Skin epidermis (tissue), 12 donors: ENCODE measurements around the gene FBH1.
"Not testable (repeated sequence)": the region's sequence is repeated elsewhere in the genome, so short reads cannot be mapped to it uniquely, and the experiment has no call there.

Source experiments
- H3K27ac ChIP-seq, 21 experiments: fragments of 200-600 bp; sonication (generic) in 11 of 21; one replicate each; pipeline ENCODE4 v1.5.0; 2020; ENCODE audit warnings: mild to moderate bottlenecking in 3 of 21, inconsistent platforms in 2 of 21, moderate library complexity in 2 of 21
- H3K4me3 ChIP-seq, 7 experiments: fragments of 200-600 bp; sonication (generic) in 2 of 7; one replicate each; pipeline ENCODE4 v1.5.0; 2020; ENCODE audit warnings: inconsistent platforms in 2 of 7, mild to moderate bottlenecking in 2 of 7, moderate library complexity in 1 of 7

Gene FBH1

DNA sequence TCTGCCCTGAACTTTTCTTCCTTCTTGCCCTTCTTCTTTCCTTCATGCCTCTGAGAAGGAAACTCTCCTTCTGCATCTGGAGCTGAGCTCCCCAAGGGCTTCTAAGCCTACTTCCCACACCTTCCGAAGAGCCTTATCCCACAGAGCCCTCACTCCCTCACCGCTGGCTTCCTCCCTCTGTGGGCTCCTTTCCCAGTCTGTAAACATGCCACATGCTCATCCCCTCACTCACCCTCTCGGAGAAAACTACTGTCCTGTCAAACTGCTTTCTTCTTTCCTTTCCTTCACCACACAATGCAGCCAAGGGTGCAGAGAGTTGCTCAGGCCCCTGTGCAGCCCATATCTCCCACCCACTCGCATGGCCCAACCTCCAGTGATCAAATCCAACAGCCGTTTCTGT lies 18.4 kb upstream of the FBH1 start:
- Histone ChIP-seq H3K27ac (no peak overlapping the region), H3K4me3 (no peak overlapping the region)

DNA sequence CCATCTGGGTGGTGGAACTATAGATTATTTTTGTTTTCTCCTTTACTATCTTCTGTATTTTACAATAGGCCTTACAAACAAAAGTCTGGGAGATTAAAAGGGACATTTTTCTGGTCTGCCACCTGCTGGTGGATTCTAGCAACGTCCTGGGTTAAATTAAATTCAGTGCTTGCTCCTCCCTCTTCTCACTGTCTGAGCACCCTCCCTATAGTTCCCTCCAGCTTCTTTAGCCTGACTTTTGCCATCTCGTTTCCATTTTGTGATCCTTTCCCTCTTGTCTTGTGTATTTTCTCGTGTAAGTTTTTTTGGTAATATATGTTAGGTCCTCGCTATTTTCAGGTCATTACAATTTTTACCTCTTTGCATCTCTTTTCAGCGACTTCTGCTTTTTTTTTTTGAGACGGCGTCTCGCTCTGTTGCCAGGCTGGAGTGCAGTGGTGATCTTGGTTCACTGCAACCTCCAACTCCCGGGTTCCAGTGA lies 16.5 kb upstream of the FBH1 start:
- H3K27ac ChIP-seq, result no peak overlapping the region
- H3K4me3 ChIP-seq, result no peak overlapping the region

DNA sequence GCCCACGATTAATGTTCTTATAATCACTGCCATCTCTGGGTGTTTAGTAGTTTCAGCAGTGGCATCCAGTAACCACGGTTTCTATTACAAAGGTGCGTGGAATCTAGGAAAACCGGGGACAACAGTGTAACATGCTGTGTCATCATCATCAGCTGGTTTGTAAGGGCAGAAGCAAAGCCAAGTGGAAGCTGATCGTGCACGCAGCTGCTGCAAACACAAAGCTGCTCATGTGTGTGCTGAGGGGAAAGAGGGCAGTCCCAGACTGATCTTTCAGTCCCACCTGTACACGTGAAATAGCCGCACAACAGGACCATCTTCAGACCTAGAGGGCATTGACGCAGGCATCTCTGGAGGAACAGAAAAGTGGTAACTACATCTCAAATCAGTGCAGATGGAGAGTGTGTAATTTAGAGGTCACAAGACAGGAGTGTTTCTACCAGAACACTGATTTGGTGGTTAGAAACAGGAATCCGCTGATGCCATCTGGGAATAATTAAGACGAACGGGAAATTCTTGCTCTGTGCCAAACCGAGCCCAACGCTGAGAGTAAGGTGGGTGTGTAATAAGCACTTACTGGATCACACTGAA lies 13.8 kb upstream of the FBH1 start:
- H3K27ac ChIP-seq, result peak overlapping the region in 11 of 21 experiments; percentile 9 to 68 (median 27)
- no peak overlapping the region for H3K4me3 ChIP-seq

DNA sequence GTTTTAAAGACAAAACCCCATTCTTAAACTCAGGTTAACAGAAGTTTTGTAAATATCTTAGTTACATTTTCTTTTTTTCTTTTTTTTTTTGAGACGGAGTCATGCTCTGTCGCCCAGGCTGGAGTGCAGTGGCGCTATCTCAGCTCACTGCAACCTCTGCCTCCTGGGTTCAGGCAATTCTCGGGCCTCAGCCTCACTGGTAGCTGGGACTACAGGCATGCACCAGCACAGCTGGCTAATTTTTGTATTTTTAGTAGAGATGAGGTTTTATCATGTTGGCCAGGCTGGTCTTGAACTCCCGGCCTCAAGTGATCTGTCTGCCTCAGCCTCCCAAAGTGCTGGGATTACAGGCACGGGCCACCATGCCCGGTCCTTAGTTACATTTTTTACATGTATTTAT lies 13.0 kb upstream of the FBH1 start:
- not testable (repeated sequence) for H3K4me3 ChIP-seq
- H3K27ac ChIP-seq, result peak overlapping the region in 5 of 21 experiments; percentile 15 to 68 (median 32)

DNA sequence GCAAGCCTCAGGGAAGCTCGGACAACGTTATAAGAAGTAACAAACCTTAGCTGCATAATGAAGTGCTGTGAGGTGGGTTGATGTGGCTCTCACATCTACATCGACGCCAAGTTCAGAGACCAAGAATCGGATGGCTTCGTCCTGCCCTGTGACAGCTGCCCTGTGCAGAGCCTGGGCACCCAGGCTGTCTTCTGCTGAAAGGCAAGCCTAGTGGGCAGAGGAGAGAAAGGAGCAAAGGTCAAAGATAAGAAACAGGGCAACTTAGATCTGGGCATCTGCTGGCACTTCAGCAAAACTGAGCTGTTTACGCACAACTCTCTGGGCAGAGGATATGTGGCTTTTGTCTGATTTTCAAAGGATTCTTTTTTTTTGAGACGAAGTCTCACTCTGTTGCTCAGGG lies 7.1 kb upstream of the FBH1 start:
- H3K27ac ChIP-seq, result no peak overlapping the region
- H3K4me3 ChIP-seq, result no peak overlapping the region

DNA sequence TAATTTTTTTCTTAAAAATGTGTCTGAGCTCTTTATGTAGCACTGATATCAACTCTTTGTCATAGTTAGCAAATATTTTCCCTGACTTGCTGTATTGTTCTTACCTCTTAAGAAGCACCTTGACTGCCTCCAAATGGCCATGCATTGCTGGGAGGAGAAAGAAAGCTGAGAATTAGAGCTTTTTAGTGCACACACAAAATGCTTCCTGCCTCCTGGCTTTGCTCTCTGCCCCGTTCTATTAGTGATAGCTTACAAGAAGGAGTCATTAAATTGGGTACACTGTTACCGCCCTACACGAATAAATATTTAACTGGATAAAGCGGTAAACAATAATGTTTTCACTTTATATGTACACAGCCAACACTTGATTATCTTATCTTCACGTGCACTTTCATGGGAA lies 4.4 kb upstream of the FBH1 start:
- Histone ChIP-seq H3K27ac (no peak overlapping the region), H3K4me3 (no peak overlapping the region)

DNA sequence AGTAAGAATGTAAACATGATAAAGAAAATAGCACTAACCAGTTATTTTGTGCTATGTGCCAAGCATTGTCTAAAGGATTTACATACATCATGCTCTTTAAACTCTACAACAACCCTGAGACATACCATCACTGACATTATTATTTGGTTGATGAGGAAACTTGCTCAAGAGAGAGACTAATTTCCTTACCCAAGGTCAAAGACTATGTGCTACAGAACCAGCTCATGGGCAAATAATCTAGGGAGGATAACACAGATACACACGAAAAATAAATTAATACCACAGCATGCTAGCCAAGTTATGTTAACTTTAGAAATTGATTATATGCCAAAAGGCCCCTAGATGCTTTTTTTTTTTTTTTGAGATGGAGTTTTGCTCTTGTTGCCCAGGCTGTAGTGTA lies 3.0 kb upstream of the FBH1 start:
- Histone ChIP-seq H3K4me3 (no peak overlapping the region), H3K27ac (no peak overlapping the region)

DNA sequence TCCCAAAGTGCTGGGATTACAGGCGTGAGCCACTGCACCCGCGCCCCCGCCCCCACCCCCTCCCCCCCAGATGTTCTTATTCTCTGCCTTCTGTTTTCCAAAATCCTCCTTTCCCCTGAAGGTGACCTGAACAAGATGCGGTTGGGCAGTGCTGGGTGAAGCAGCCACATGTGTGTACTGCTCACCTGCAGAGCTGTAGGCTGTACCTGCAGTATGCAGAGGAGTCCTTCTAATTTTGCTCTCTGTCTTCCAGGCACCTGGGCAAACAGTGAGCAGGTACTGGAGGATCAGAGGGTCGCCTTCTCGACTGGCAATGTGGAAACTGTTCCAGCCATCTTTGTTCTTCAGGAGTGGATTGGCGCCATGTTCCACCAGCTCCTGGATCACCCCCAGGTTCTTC lies 2.4 kb upstream of the FBH1 start:
- Histone ChIP-seq H3K4me3 (no peak overlapping the region), H3K27ac (peak overlapping the region in 2 of 21 experiments; percentile 6 to 11)

DNA sequence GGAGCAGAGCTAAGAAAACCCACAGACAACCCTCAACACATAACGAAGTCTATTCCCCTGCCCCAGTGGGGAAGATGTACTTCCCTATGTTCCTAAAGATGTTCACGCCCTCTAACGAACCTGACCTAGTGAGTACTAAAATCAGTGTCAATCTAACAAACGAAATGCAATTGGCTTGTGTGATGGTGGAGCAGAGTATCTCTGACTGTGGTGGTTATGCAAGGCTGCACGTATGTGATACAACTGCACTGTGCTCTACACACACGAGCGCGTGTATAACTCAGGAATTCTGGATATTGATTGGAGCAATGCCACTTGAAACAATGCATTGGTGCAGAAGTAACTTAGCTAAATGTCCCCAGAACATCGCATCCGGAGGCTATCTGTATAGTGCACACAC lies 1.7 kb upstream of the FBH1 start:
- Histone ChIP-seq H3K27ac (peak overlapping the region in 13 of 21 experiments; percentile 59 to 93 (median 87)), H3K4me3 (peak overlapping the region; percentile 75 to 96 (median 94))

DNA sequence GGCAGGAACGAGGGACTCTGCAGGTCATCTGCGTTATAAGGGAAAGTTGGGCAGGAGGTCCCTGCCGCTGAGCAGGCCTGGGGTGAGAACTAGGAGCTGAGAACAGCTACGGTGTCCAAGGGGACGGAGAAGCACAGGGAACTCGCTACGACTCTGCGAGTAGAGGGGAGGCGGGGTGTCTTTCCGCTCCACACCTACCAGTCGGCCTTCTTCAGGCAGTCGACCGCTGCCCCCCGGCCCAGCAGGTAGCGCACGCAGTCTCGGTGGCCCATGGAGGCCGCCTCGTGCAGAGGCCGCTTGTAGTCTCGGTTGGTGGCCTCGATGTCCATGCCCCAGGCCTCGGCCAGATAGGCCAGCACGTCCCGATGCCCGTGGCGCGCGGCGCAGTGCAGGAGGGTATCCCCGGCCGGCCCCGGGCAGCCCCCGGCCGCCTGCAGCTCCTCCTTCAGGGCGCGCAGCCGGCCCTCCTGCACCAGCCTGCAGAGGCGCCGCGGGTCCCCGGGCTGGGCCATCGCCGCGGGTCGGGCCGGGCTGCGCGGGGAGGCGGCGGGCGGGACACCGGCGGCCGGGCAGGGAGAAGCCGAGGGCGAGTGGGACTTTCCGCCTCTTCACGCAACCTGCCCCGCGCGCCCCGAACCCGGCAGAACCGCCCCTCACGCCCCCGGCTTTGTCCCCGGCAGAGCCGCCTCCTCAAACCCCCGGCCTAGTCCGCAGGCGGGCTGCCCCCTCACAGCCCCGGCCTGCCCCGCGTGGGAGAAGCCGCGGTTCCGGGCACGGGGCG lies 1.0 kb upstream of the FBH1 start:
- H3K4me3 ChIP-seq, result peak overlapping the region; percentile 75 to 96 (median 94)
- H3K27ac ChIP-seq, result peak overlapping the region; percentile 50 to 93 (median 86)

DNA sequence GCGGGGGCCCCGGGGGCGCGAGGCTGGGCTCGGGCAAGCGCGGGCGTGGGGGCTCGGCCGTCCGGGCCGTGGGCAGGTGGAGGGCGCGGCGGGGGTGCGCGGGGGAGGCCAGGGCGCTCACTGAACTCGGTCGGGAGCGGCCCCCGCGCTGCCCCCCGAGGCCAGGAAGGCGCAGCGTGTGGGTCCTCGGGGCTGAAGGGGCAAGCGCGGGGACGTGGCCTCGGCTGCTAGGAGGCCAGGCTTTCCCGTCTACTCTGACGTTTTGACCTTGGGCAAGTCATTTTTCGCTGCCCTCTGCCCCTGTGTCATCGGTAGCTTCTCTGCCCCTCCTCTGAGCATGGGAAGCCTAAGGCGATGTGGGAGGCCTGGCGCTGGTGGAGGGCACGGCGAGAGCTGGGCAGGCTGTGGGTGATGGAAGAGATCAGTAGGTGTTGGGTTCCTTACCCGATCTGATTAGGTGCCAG lies 441 bp downstream of the FBH1 start:
- H3K27ac ChIP-seq, result peak overlapping the region; percentile 42 to 93 (median 88)
- H3K4me3 ChIP-seq, result peak overlapping the region; percentile 75 to 96 (median 94)

DNA sequence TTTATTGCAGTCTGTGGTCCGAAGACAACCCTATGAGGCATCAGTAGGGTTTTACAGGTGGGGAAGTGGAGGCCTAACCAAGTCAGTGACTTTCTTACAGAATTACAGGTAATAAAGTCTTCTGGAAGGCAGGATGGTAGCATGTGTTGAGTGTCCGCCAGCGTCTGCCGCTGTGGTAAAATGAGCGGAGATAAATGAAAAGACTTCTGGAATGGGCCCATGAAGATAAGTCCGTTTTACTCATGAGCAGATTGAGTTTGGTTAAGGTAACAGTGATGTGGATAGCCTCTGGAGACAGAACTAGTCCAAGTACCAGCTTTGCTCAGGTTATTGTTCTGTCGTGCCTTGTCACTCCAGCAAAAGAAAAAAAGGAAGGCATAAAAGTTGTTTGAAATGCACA lies 966 bp downstream of the FBH1 start:
- peak overlapping the region; percentile 75 to 96 (median 94) for H3K4me3 ChIP-seq
- peak overlapping the region in 16 of 21 experiments; percentile 80 to 93 (median 89) for H3K27ac ChIP-seq

DNA sequence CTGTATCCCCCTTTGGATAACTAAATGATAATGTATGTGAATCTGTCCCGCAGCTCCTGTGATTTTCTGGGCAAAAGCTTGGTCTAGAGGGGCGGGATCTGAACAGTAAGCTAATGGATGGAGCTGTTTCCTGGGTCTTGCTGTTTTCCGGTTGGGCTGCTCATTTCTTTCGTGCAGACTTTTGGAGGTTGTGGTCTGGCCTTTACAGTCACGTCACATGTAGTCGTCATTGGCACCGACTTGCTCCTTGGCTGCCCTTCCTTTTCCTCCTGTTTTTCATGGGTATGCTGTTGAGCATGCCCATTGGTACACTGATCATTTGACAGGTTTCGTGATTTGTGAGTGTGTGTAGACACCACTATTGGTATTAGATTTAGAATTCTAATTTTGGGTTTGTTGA lies 2.0 kb downstream of the FBH1 start:
- Histone ChIP-seq H3K27ac (peak overlapping the region in 2 of 21 experiments; percentile 34 to 91), H3K4me3 (no peak overlapping the region)

DNA sequence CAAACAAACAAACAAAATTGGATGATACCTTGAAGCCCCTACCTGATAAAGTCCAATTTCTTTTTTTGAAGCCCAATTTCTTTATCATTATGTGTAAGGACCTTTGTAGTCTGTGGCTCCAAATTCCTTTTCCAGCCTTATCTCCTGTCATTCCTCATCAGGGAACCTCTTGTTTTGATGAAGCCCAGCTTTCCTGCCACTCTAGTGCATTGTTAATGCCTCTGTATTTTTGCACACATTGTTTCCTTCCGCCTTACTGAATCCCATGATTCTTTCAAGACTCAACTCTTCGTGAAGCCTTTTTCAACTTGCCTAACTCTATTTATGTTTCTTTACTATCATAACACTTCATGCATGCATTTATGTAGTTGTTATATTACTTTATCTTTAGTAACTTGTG lies 3.3 kb downstream of the FBH1 start:
- Histone ChIP-seq H3K4me3 (no peak overlapping the region), H3K27ac (no peak overlapping the region)

DNA sequence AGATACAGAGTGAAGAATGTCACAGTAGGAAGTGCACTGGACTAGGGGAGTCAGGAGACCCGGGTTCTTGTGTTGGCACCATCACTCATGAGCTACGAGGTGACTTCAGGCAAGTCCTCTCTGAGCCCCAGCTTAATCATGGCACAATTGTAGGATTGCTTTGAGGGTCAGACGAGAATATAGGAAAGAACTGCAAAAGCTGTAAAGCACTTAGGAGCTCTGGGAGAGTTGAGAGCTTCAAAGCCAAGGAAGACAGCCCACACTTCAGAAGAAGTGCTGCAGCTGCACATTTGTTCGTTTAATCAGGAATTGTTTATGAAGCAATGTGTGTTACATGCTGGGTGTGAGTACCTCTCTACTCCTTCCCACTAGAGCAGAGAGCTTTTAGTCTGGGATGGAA lies 4.4 kb downstream of the FBH1 start:
- Histone ChIP-seq H3K27ac (no peak overlapping the region), H3K4me3 (no peak overlapping the region)

DNA sequence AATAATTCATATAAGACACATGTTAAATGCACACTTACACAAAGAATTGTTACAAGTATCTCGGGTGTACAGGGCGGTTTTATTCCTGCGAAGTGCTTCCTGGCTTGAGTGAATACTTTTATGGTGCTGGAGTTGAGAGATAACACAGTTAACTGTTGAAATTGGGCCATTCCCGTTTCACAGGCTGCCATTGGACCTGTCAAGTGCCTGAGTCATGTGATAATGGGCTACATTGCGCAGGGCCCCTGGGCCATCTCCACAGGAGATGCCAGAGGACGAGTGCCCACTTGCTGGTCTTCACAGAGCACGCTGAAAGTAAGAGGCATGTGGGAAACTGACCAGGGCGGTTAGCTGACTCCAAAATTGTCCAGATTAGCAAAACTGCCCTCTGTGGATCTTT lies 4.8 kb downstream of the FBH1 start:
- H3K4me3 ChIP-seq, result no peak overlapping the region
- no peak overlapping the region for H3K27ac ChIP-seq

DNA sequence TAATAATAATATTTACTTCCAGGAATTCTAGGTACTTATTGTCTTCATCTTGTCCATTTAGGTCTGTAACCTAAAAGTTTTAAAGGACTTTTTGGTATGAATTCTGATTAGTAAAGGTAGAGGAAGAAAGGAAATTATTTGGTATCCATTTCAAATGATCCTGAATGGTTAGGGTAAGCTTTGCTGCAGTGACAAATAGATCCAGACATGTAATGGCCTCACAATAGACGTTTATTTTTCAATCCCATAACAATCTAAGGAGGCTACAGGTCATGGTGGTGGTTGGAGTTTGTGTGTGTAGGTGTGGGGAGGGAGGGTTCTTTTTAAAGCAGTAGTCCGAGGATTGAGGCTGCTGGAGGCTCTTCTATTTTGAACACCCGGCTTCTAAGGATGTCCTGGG lies 5.3 kb downstream of the FBH1 start:
- Histone ChIP-seq H3K27ac (peak overlapping the region in 3 of 21 experiments; percentile 48 to 75 (median 52)), H3K4me3 (no peak overlapping the region)

DNA sequence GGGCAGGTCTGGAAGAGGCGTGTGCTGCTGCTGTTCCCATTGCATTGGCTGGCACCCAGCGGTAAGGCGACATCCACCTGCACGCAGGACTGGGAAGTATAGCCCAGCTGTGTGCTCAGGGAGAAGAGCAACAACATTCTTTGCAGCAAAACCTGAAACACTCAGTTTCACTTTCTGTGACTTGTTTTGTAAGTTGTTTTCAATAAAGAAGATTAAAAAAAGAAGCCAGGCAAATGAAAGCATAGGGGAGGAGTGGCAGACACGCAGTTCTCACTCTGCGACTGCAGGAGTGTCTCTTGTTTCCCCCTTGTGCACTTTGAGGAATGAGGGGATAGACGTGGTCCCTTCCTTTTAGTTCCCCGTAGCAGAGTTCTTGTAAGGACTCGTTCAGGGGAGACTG lies 5.8 kb downstream of the FBH1 start:
- Histone ChIP-seq H3K27ac (peak overlapping the region in 4 of 21 experiments; percentile 48 to 75 (median 50)), H3K4me3 (no peak overlapping the region)

DNA sequence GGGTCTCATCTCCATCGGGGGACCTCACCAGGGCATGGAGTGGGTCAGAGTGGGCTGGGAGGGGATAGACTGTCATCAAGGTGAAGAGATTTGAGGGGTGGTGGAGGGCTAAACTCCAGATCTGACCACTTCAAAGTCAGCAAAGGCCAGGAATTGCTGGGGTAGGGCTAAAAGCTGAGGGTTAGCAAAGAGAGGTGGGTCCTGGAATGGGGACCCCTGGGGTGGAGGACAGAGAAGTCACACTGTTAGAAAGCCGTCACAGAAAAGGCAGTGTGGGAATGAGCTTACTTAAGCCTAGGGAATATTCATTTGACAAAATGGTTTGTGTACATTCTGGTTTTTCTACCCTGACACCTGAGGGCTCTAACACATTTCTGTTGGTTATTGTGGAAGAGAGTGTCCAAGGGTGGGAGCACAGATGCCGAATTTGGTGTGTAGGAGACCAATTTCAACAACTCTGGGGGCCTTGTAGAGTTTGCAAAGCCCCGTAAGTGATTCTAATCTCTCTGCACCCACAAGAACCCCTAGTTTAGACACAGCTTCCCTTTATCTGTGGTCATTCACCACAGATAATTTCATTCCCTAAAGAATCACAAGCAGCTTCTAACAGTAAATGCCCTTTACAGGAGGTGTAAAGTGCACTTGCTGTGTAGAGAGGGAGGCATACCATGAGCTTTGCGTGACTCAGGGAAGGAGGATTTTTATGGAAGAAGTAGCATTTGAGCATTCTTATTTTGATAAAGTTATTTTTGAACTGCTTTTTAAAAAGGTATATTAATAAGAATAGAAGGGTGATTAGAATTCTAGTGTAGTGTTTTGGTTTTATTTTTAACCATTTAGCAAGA lies 6.4 kb downstream of the FBH1 start:
- H3K4me3 ChIP-seq, result no peak overlapping the region
- H3K27ac ChIP-seq, result peak overlapping the region in 4 of 21 experiments; percentile 48 to 75 (median 50)

DNA sequence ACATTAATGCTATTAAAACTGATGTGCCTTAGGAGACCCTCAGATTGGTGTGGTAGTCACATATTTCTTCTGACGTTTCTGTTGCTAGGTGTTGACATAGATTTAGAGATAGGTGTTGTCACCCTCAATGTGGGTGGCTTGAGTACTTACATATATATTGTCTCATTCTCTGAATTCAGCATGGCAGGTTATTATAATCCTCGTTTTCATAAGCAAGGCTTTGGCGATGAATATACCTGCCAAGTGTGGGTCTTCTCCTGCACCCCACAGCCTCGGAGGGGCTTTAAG lies 7.0 kb downstream of the FBH1 start:
- H3K27ac ChIP-seq, result peak overlapping the region in 1 of 21 experiments; percentile 75
- no peak overlapping the region for H3K4me3 ChIP-seq
